Mucosa of stomach (tissue), 1 donor: ENCODE measurements around the gene SPON1.
"Not testable (repeated sequence)": the region's sequence is repeated elsewhere in the genome, so short reads cannot be mapped to it uniquely, and the experiment has no call there.

Experiments used
- H3K27me3 ChIP-seq: one replicate; pipeline ENCODE4 v1.7.0; 2013; ENCODE audit warnings: mild to moderate bottlenecking, low read length; ENCODE audit not compliant: control insufficient read depth, insufficient read depth
- H3K36me3 ChIP-seq: one replicate; pipeline ENCODE4 v1.7.0; 2013; ENCODE audit warnings: low read length; ENCODE audit not compliant: control insufficient read depth, insufficient read depth
- H3K4me1 ChIP-seq: one replicate; pipeline ENCODE4 v1.7.0; 2013; ENCODE audit warnings: mild to moderate bottlenecking, low read length; ENCODE audit not compliant: control insufficient read depth, insufficient read depth
- H3K4me3 ChIP-seq: one replicate; pipeline ENCODE4 v1.7.0; 2013; ENCODE audit warnings: low read length
- H3K9ac ChIP-seq: one replicate; pipeline ENCODE4 v1.7.0; 2013; ENCODE audit warnings: mild to moderate bottlenecking, low read length, moderate library complexity
- H3K9me3 ChIP-seq: one replicate; pipeline ENCODE4 v1.7.0; 2013; ENCODE audit warnings: mild to moderate bottlenecking, low read length, moderate library complexity; ENCODE audit not compliant: control insufficient read depth
- donor health status: Pancreatic carcinoma.

SPON1 gene

DNA sequence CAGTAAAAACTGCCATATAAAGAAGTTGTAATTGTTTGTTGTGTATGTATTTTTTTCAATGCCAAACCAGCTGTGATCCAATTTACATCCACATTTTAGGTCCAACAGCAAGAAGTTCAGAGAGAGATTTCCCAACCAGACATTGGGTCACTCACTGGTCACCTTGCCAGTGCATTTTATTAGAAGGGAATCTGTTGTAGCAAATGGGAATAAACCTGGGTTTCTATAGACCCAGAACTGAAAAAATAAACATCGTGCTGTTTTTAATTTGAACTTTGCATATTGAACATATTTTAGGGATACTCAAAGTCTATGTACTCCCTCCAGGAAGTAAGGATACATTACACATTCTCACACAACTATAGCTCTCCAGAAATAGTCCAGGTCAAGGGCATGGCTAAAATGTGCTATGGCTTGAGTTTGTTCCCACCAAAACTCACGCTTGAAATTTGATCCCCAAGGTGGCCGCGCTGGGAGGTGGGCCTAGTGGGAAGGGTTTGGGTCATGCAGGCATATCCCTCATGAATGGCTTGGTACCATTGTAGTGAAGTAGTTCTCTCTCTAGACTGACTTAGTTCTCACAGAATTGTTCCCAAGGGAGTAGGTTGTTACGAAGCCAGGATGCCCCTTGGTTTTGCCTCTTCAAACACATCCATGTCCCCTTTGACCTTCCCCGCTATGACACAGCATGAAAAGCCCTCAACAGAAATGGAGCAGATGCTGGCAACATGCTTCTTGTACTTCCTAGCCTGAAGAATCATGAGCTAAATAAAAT lies 305.5 kb downstream of the SPON1 start:
- H3K4me1 ChIP-seq: no peaks in the 10 kb centered on the region
- no peaks in the 10 kb centered on the region for H3K9me3 ChIP-seq
- H3K4me3 ChIP-seq: no peak overlapping the region
- no peak overlapping the region for H3K9ac ChIP-seq
- no peaks in the 10 kb centered on the region for H3K36me3 ChIP-seq
- no peaks in the 10 kb centered on the region for H3K27me3 ChIP-seq

DNA sequence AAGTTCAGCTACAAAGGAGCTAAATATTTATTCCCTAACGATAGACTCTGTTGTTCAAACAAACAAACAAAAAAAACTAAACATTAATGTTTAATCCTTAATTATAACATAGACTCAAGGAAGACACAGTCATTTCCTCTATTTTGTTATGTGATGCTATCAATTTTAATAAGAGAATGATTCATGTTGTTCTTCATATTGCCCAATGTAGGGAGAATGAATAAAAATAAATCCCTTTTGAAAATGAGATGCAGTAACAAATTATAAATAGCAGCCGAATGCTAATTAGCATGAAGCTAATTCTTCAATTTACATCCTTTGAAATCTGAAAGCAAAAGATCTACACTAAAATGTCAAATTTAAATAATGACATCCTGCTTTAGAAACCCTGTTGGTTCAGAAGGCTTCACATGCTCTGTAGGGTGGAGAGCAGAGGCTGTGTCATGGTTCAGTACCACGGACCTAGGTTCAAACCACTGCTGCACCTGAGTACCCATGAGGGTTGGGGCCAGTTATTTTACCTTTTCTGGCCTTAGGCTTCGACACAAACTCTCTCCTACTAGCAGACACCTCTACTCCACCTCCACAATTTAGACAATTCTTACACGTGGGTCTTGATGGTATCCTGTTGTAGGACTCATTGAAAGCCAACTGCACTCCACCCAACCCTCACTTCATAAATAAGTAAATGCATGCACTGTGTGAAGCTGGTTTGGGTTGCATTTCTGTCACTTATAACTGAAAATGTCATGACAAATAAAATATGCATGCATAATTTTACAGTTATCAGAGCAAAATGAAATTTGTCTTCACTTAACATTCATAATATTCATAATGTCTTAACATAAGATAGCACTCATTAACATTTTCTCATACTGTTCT lies 307.4 kb downstream of the SPON1 start:
- H3K36me3 ChIP-seq: no peaks in the 10 kb centered on the region
- no peaks in the 10 kb centered on the region for H3K4me1 ChIP-seq
- H3K4me3 ChIP-seq: no peak overlapping the region
- H3K9ac ChIP-seq: no peak overlapping the region
- no peaks in the 10 kb centered on the region for H3K9me3 ChIP-seq
- H3K27me3 ChIP-seq: no peaks in the 10 kb centered on the region

- Histone ChIP-seq H3K9ac (no peak overlapping the region), H3K9me3 (no peaks in the 10 kb centered on the region)
Observed at GRCh38 chr11:14270690-14271542, 308.4 kb downstream of the SPON1 start.

GRCh38 chr11:14273895-14274294 lies 311.4 kb downstream of the SPON1 start:
- Histone ChIP-seq H3K4me1 (no peaks in the 10 kb centered on the region), H3K36me3 (no peaks in the 10 kb centered on the region), H3K9ac (no peak overlapping the region), H3K27me3 (no peaks in the 10 kb centered on the region), H3K9me3 (no peaks in the 10 kb centered on the region), H3K4me3 (no peak overlapping the region)

More at GRCh38 chr11:14270690-14271542, 308.4 kb downstream of the SPON1 start:
- no peaks in the 10 kb centered on the region for H3K4me1 ChIP-seq
- no peaks in the 10 kb centered on the region for H3K36me3 ChIP-seq
- H3K4me3 ChIP-seq: no peak overlapping the region
- no peaks in the 10 kb centered on the region for H3K27me3 ChIP-seq

DNA sequence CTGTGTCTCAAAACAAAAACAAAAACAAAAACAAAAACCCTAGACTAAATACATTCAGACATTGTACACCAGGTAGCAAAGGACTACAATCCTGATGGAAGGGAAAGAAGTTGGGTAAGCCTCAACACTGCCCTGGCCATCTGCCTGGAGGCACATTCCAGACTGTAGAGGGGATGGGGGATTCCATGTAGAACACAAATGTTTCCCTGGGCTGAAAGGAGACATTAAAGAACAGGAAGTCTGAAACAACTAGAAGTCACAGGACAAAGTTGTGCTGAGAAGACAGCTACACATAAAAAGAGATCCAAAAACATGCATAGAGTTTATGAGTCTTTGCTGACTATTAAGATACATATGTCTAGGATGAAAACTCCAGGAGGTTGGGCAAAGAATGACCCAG lies 312.6 kb downstream of the SPON1 start:
- no peaks in the 10 kb centered on the region for H3K27me3 ChIP-seq
- H3K9ac ChIP-seq: no peak overlapping the region
- no peak overlapping the region for H3K4me3 ChIP-seq
- no peaks in the 10 kb centered on the region for H3K4me1 ChIP-seq
- no peaks in the 10 kb centered on the region for H3K36me3 ChIP-seq
- H3K9me3 ChIP-seq: no peaks in the 10 kb centered on the region

- not testable (repeated sequence) for H3K36me3 ChIP-seq, H3K9me3 ChIP-seq, H3K27me3 ChIP-seq, H3K4me3 ChIP-seq, H3K9ac ChIP-seq, H3K4me1 ChIP-seq
Observed at GRCh38 chr11:14278869-14279268, 316.3 kb downstream of the SPON1 start.

GRCh38 chr11:14288189-14288935 lies 325.8 kb downstream of the SPON1 start:
- no peaks in the 10 kb centered on the region for H3K36me3 ChIP-seq
- H3K4me3 ChIP-seq: no peak overlapping the region
- no peaks in the 10 kb centered on the region for H3K9me3 ChIP-seq
- no peak overlapping the region for H3K9ac ChIP-seq
- H3K4me1 ChIP-seq: no peaks in the 10 kb centered on the region
- no peaks in the 10 kb centered on the region for H3K27me3 ChIP-seq

- H3K4me1 ChIP-seq: no peaks in the 10 kb centered on the region
- no peak overlapping the region for H3K9ac ChIP-seq
- H3K9me3 ChIP-seq: no peaks in the 10 kb centered on the region
- H3K36me3 ChIP-seq: no peaks in the 10 kb centered on the region
- H3K27me3 ChIP-seq: no peaks in the 10 kb centered on the region
- H3K4me3 ChIP-seq: no peak overlapping the region
Observed at GRCh38 chr11:14290422-14290821, 327.9 kb downstream of the SPON1 start.

DNA sequence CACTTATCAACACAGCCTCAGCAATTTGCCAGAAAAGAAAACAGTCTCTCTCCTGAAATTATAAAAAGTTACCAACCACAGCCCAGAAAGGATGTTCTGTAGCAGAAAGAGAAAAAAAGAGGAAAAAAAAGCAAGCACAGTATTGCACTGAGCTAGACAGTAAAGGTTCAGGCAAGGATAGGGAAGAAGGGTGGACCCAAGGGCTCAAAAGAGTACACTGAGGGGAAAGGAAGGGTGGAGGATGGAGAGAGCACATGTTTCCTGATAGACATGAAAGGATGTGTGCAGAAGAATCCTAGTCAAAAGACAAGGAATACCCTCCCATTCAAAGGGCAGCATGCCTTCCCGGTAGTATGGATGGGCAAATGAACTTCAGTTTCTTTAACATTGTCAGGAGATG lies 337.4 kb downstream of the SPON1 start:
- peaks cover 7% of the 10 kb centered on the region for H3K4me1 ChIP-seq

DNA sequence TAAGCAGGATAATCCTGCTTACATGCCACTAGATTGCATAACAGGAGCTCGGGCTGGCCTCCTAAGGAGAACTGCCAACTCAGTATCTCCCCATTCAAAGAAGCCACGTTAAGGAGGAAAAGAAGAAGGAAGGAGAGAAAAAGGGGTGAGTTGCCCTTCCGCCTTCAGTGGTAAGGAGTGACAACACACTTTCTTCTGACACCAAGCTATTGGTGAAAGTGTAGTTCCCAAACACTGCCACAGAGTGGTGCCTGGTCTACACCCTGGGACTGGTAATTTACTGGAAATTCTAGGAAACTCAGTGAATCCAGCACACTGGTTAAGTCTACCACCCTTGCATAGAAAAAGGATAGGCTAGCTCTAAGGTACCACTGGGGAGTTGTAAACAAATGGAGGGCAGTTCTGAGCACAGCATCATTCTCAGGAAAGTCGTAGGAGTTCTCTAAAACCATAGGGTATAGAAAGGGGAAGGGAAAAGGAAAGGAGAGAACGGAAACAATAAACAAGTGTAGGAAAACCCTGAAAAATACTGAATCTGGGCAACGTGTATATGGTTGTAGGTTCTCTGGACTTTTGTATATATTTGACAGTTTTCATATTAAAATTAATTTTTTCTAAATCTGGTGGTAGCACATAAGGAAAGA lies 338.3 kb downstream of the SPON1 start:
- H3K9ac ChIP-seq: no peak overlapping the region
- H3K4me3 ChIP-seq: no peak overlapping the region
- no peaks in the 10 kb centered on the region for H3K27me3 ChIP-seq
- H3K36me3 ChIP-seq: no peaks in the 10 kb centered on the region
- H3K4me1 ChIP-seq: peaks cover 7% of the 10 kb centered on the region
- H3K9me3 ChIP-seq: no peaks in the 10 kb centered on the region

More for the DNA sequence above, 337.4 kb downstream of the SPON1 start:
- Histone ChIP-seq H3K4me3 (no peak overlapping the region), H3K36me3 (no peaks in the 10 kb centered on the region), H3K9ac (no peak overlapping the region), H3K9me3 (no peaks in the 10 kb centered on the region), H3K27me3 (no peaks in the 10 kb centered on the region)

DNA sequence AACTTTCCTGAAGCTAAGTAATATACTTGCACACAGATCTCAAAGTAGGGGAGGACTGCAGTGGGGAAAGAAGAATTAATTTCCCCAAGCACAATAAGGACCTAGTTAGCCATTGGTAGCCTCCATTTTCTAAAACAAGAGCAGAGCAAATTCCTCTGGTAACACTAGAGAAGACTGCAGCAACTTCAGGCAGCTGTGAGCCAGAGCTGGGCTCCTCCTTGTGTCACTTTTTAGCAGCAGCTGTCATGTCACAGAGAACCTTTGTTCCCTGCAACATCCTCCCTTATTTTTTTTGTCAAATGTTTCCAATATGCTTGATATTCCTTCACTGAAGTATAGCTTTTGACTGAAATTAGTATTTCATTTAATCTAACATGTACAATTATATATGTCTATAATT lies 342.1 kb downstream of the SPON1 start:
- Histone ChIP-seq H3K36me3 (no peaks in the 10 kb centered on the region), H3K9me3 (no peaks in the 10 kb centered on the region), H3K27me3 (no peaks in the 10 kb centered on the region), H3K4me1 (peaks cover 23% of the 10 kb centered on the region), H3K4me3 (no peak overlapping the region), H3K9ac (no peak overlapping the region)
